HG03342 (cell line): ENCODE measurements around the gene AP2A2.
"Not testable (repeated sequence)": the region's sequence is repeated elsewhere in the genome, so short reads cannot be mapped to it uniquely, and the experiment has no call there.

ENCODE experiments used
- ATAC-seq: cut with Tn5 transposase; IDR thresholded peaks from one replicate; pipeline ENCODE4 v1.9.1; 2021; ENCODE audit warnings: mild to moderate bottlenecking, moderate library complexity; ENCODE audit not compliant: unreplicated experiment

The AP2A2 gene

DNA sequence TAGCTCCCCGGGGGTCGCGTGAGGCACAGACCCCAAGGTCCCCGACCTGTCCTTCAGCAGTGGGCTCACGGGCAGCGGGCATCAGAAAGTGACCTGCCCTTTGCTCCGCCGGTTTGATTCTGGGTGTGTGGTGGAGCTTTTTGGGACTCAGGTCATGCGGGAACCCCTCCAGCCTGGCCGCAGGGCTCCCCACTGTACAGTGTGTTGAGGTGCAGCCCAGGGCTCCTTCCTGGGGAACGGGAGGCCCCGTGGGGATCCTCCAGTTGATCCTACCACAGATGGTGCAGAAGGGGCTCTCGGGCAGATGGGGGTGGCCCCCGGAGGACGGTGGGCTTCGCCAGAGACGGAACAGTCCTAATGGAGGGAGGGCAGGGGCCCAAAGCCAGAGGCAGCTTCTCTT lies 86.6 kb downstream of the AP2A2 start:
- no peak for ATAC-seq

DNA sequence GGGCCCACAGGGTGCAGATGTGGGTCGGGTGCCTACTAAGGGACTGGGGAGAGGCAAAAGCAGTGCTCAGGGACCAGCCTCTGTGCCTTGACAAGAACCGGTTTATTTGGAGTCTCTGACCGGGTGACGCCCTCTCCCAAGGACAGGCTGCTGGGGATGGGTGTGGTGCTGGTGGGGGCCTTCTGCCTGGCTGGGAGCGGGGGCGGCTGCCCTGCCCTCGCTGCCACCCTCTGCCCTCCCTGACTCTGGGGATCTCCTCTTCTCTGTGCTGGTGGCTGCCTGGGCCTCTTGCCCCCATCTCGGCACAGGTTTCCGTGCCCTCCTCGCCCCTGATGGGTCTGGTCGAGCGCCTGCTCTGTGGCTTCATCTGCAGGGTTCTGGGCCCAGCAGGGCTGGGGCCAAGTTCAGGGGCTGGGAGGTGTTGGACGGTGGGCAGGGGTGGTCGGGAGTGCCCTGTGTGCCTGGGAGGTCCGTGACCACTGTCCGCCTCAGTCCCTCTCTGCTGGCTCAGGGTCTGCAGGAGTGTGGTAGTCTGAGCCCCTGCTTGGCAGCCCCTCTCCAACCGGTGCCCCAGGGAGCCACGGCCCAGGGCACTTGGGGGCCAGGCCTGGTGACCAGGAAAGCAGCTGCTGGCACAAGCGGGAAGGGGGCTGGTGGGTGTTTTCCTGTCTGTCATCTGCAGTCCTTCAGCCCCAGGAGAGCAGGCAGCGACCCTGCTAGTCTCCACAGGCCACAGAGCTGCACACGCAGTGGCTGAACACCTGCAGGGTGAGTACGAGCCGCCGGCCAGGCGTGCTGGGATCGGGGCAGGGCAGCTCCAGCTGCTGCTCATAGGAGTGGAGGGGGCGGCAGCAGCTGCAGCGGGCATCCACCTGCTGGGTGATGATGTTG lies 87.3 kb downstream of the AP2A2 start:
- no peak for ATAC-seq

DNA sequence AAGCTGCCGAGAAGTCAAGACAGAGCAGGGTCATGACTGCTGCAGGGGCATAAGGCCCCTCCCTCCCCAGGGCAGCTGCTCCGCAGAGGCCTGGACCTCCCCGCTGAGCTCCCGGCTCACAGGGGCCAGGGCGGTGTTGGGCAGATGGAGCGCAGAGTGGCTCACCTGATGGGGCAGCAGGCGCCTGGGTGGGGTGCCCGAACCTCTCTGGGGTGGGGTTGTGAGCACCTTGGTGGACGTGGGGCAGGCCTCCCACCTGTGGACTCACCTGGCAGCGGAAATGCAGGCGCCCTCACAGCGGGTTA lies 87.9 kb downstream of the AP2A2 start:
- ATAC-seq: no peak

DNA sequence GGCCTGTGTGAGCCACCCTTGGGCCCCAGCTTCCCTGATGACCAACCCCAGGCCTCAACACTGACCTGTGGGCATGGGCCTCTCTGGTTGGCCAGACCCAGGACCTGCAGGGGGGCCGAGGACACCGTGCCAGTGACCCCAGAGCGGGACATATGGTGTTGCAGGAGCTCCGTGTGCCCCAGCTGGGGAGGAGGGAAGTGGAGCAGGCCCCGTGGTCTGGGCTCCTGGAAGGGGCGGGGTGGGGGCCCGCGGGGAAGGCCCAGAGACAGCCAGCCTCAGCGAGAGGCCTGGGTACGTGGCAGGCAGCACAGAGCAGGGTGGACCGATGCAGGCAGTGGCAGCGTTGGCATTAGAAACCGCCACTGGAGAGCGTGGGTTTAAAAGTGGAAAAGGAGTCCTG lies 88.6 kb downstream of the AP2A2 start:
- no peak for ATAC-seq

DNA sequence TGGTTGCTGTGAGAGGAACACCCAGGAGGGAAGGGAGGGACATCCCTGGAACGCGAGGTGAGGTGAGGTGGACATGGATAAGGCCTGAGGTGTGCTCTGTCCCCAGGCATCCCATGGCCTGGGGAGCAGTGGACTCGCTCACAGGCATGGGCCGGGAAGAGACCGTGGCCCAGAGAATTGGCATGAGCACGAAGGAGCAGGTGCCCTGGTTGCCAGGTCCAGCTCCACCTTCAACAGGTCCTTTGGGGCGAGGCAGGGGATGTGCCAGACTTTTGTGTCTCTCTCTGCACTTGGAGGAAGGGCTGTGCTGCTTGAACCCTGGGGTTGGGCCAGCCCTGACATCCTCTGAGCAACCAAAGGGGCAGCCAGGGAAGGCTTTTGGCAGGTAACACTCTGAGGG lies 89.4 kb downstream of the AP2A2 start:
- no peak for ATAC-seq

DNA sequence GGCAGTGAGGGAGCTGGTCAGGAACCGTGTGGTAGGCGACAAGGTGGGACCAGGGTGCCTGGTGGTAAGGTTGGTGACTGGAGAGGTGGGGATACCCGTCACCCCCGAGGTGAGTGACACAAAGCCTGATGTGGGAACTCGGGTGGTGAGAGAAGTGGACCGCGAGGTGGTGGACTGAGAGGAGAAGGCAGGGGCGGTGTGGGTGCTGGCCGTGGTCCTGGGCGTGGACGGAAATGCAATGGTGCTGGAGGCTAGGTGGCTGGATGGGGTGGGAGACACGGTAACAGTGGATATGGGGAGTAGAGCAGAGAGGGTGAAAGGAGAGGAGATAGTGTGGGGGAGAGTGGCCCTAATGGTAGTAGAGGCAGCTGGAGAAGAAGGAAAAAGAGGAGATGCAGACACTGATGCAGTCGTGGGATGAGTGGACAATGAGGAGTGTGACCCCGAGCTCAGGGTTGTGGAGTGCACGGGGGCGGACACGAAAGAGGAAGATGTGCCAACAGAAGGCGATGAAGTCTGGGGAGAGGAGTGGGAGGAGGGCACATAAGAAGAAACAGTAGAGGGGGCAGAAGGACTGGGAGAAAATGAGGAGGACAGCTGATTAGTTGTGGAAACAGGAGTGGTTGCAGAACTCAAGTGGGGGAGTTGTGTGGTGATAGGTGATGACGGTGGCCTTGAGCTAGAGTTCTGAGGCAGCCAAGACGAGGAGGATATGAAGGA lies 90.3 kb downstream of the AP2A2 start:
- no peak for ATAC-seq

DNA sequence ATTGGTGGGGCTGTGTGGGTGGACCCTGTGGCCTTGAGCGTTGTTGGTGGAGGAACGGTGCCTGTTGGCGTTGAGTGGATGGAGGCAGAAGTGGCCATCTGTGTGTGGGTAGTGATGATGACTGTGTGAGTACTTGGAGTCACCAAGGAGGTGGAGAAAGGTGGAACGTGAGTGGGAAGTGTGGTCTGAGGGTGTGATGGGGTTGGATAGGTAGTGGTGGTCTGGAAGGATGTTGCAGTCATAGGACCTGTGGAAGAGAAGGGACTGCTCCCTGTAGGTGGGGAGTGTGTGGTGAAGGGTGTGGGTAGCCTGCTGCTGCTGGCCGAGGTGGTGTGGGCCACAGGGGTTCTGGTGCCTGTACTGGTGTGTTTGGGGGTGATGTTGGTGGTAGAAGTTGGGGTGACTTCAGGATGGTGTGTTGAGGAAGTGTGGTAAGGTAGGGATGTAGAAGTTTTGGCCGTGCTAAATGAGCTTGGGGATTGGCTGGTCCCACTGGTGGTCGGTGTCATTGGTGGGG lies 91.0 kb downstream of the AP2A2 start:
- not testable (repeated sequence) for ATAC-seq

DNA sequence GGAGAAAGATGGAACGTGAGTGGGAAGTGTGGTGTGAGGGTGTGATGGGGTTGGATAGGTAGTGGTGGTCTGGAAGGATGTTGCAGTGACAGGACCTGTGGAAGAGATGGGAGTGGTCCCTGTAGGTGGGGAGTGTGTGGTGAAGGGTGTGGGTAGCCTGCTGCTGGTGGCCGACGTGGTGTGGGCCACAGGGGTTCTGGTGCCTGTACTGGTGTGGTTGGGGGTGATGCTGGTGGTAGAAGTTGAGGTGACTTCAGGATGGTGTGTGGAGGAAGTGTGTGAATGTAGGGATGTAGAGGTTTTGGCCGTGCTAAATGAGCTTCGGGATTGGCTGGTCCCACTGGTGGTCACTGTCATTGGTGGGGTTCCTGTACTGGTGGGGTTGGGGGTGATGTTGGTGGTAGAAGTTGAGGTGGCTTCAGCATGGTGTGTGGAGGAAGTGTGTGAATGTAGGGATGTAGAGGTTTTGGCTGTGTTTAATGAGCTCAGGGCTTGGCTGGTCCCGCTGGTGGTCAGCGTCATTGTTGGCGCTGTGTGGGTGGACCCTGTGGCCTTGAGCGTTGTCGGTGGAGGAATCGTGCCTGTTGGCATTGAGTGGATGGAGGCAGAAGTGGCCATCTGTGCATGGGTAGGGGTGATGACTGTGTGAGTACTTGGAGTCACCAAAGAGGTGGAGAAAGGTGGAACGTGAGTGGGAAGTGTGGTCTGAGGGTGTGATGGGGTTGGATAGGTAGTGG lies 91.8 kb downstream of the AP2A2 start:
- no peak for ATAC-seq

DNA sequence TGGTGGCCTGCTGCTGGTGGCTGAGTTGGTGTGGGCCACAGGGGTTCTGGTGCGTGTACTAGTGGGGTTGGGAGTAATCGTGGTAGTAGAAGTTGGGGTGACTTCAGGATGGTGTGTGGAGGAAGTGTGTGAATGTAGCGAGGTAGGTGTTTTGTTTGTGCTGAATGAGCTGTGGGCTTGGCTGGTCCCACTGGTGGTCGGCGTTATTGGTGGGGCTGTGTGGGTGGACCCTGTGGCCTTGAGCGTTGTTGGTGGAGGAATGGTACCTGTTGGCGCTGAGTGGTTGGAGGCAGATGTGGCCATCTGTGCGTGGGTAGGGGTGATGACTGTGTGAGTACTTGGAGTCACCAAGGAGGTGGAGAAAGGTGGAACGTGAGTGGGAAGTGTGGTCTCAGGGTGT lies 92.4 kb downstream of the AP2A2 start:
- no peak for ATAC-seq

DNA sequence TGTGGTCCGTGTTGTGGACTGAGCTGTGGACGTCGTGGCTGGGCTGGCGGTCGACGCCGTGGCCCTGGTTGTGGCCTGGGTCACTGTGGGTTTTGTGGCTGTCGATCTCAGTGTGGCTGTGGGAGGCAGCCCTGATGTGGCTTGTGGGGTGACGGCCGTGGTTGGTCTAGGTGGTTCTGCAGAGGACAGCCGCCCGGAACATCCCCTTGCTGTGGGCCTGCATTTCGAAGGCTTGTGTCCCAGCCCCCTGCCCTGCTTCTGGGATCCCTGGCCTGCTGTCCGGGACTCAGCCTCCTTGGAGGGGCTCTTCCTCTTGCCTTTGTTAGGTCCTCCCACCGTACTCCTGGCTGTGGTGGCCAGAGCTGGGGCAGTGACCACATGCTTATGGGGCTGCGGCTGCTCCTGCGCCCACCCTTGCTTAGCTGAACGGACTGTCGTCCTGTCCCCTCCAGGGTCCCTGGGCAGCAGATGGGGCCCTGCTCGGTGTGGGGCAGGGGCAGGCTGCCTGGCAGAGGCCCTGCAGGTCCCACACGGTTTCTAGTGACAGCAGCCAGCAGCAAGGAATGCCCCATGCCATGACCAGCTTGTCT lies 93.7 kb downstream of the AP2A2 start:
- no peak for ATAC-seq

DNA sequence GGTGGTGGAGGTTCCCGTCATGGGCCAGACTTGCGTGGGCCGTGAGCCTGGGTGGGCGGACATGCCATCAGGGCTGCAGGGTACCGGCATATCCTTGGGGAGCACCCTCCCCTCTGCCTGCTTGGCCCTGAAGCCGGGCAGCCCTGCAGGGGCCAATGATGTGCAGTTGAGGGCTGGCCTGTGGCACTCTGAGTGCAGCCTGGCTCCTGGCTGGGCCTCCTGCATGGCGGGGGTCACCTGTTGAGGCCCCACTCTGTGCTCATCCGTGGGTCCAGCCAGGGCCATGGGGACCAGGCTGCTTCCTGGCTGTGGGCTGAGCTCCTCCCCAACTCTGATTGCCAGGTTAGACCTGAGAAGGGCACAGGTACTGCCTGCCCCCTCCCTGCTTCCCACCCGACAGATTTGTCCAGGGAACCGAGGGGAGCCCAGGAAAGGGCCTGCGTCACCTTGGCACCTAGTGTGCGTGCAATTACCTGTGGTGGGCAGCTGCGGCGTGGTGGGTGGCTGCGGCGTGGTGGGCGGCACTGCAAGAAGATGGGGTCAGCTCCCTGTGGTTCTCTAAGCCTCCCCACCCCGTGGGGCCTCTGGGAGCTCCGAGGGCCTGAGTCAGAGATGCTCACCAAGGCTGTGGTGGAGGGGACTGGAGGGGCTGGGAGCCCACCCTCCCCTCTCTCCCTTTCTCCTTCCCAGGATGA lies 94.7 kb downstream of the AP2A2 start:
- ATAC-seq: no peak

DNA sequence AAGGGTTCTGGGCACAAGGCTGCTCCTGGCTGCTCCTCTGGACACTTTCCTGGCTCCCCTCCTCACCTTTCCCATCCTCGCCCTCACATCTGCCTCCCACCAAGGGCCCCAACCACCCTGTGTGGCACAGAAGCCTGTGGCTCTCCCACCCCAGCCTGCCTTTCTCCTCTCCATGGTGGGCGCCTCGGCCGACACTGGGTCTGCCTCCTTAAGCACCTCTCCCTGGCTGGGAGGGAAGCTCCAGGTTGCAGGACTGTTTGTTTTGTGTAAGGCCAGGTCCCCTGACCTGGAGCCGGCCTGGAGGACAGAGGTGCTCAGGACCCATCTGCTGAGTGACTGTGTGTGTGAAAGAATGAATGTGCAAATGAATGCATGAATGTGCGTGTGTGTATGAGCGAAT lies 96.7 kb downstream of the AP2A2 start:
- ATAC-seq: no peak

DNA sequence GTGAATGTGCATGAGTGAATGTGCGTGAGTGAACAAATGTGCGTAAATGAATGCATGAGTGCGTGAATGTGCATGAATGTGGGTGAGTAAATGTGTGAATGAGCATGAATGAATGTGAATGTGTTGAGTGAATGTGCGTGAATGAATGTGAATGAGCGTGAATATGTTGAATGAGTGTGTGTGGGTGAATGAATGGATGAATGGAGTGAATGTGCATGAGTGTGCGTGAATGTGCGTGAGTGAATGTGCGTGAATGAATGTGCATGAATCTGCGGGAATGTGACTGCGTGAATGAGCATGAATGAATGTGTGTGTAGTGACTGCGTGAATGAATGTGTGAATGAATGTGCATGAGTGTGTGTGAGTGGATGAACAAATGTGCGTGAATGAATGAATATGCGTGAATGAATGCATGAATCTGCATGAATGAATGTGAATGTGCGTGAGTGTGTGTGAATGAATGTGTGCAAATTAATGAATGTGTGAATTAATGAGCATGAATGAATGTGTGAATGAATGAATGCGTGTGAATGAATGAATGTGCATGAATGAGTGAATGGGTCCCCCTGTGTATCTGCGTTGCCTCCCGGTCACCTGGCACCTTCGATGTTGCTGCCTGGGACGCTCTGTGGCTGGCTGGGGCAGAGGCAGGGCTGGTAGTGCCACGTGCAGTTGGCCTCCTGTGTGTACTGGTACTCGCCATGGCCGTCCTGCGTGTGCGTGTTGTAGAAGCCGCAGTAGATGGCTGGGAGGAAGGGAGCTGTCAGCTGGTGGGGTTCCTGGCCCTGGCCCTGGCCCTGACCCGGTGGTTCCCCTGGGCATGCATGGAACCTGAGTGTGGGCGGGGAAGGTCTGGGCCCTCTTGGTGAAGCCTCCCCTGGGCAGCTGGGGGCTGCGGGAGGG lies 97.5 kb downstream of the AP2A2 start:
- no peak for ATAC-seq

DNA sequence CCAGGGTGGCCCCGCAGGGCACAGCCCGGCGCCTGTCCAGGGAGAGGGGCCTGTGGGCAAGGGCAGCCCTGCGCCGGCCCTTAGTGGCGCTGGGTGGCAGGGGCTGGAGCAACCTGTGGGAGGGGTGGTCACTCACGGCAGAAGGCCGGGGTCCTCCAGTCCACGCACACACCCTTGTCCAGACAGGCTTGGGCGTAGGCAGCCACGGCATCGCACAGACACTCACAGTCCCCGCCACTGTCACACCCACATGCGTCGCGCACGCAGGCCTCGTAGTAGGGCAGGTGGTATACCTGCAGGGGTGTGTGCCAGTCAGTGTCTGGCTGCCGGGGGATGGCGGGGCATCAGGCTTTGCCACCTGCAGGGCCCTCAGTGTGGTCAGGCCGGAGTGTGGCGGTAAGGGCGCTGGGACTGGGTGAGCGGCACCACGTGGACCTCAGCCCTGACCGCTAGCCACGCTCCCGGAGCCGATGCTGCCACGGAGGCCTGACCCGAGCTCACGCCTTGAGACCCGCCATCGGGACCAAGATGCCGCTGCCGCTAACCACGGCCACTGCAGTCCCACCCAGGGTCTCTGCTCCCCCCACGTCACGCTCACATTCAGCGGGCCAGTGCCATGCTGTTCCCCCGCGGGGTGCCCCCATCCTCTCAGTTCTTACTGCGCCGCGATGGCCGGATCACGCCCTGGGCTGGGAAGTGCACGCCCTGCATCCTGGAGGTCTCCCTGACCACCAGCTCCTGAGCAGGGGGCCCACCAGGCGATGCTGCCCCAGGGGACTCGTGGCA lies 98.3 kb downstream of the AP2A2 start:
- ATAC-seq: no peak

DNA sequence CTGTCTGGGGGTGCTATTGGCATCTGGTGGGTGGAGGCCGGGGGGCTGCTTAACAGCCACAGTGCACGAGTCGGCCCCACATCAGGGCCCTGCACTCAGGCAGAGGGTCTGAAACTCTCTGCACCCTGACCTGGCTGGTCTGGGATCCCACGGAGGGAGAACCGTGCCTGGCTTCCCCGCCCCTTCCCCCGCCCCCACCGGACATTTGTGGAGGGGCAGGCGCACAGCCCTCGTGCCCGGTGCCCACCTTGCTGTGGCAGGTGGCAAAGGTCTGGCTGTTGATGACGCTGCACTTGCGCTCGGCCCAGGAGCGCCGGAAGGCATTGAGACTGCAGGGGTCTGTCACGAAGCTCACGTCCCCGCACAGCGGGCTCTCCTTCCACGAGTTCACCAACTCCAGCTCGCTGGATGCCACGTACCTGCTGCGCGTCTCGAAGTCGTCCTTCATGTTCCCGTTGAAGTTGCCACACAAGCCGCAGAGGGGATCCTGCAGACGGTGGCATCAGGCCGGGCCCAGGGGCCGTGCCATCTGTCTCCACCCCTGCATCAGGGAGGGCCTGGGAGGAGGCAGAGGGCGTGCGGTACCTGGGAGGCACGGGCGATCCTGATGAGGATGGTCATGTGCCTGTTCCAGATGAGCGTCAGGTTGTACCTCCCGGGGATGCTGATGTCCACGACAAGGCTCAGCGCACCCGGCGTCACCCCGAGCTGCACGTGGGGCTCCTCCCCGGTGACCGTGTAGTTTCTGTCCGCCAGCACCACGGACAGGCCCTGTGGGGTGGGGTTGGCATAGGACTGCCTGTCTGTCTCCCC lies 99.1 kb downstream of the AP2A2 start:
- ATAC-seq: no peak

DNA sequence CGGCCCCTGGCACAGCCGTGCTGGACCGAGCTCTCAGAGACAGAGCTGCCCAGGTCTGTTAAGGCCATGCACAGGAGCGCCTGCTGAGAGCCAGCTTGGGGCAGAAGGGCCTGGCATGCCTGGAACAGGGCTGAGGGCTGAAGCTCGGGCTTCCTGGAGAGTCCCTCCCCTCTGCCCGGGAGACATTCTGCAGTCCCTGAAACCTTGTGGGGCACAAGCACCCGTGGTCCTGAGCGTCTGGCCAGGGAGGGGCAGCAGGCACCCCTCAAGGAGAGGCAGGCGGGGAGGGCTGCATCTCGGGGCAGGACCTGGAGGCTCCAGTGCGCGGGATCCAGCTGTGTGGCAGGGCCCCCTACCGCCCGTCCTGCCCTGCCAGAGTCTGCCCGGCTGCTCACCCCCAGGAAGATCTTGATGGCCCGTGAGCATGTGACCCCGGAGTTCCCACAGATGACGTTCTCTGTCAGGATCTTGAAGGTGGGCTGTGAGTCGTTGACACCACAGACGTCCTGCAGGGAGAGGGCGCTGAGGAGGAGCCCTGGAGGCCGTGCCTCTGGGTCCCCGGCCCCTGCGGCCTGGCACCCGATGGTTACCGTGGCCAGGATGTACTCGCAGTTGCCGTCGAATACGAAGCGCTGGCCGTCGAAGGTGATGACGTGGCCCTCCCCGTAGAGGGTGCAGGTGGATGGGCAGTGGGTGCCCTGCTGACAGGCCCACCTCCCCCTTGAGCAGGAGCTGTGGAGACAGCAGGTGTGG lies 99.9 kb downstream of the AP2A2 start:
- ATAC-seq: no peak

DNA sequence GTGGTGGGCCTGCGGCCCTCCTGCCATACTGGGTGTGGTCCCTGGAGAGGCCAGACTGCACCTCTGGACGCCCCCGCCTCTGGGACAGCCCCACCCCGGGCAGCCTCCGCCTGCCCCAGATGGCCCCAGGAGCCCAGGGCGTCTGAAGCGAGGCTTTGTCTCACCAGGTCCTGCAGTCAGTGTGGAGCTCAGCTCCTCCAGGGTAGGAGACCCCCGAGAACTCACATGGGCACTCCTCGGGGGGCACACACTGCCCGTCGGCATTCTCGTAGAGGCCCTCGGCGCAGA lies 100.4 kb downstream of the AP2A2 start:
- ATAC-seq: no peak
